Lower leg skin (tissue), 3 donors: ENCODE measurements around the gene MTFR1L.

Experiments
- CTCF ChIP-seq, 3 donors: fragments of 450-650 bp; IDR thresholded peaks; one replicate each; pipeline ENCODE4 v1.5.1; 2016; ENCODE audit warnings: antibody characterized with exemption in 3 of 3, mild to moderate bottlenecking in 3 of 3, moderate library complexity in 2 of 3
- POLR2A ChIP-seq, 2 donors: fragments of 450-650 bp; IDR thresholded peaks; one replicate each; pipeline ENCODE4 v1.6.1; 2016 to 2017; ENCODE audit warnings: antibody characterized with exemption in 2 of 2, mild to moderate bottlenecking in 1 of 2, moderate library complexity in 1 of 2

- TF ChIP-seq CTCF (IDR thresholded peaks at IDR 0.05) (no peak), POLR2A (IDR thresholded peaks at IDR 0.05) (no peak)
Observed at GRCh38 chr1:25880518-25880917, 60.8 kb downstream of the MTFR1L start.
